SK-N-SH (cell line): ENCODE data around the gene LHPP. TPM values are rescaled to one million over a fixed set of nuclear protein-coding genes. Genes with fewer than 3 reads are reported as not detected.

Experiments
- CTCF ChIA-PET: fragments of 300-600, 350-600 bp; formaldehyde crosslinking; extraction: SDS; loops from one replicate; lab custom pipeline; 2021; lab: Yijun Ruan, JAX
- POLR2A ChIA-PET: fragments of 350-600 bp; sonication (Branson Sonifier 250); formaldehyde crosslinking; extraction: SDS; loops from one replicate; lab custom pipeline; 2020; ENCODE audit warnings: antibody characterized with exemption, inconsistent platforms; lab: Yijun Ruan, JAX
- DNase-seq: peaks from one replicate; pipeline ENCODE4 v3.0.0; 2012
- H2AFZ ChIP-seq: fragments of 200-600 bp; sonication (generic); 2 replicates; pipeline ENCODE4 v1.8.1; 2016; ENCODE audit warnings: antibody characterized with exemption, mild to moderate bottlenecking, low read depth
- H3F3A ChIP-seq: fragments of 200-600 bp; sonication (generic); replicated peaks from 2 replicates; pipeline ENCODE3; 2016; ENCODE audit warnings: antibody characterized with exemption, mild to moderate bottlenecking; ENCODE audit not compliant: insufficient read depth
- H3K27ac ChIP-seq, 2 experiments: fragments of 200-500 bp in 1 of 2; fragments of 200-600 bp in 1 of 2; sonication (Bioruptor generic) in 1 of 2; sonication (generic), shearing (Covaris generic) in 1 of 2; 2 replicates each; pipeline versions ENCODE4 v1.5.1 to v1.6.1; 2014 to 2016; ENCODE audit warnings: low read depth in 2 of 2, inconsistent platforms in 1 of 2, low read length in 1 of 2, mild to moderate bottlenecking in 1 of 2, mixed read lengths in 1 of 2
- H3K27me3 ChIP-seq: fragments of 200-600 bp; sonication (generic), shearing (Covaris generic); 2 replicates; pipeline ENCODE4 v1.6.1; 2016; ENCODE audit warnings: mixed run types; ENCODE audit not compliant: insufficient read depth
- H3K36me3 ChIP-seq, 2 experiments: fragments of 200-500 bp in 1 of 2; fragments of 200-600 bp in 1 of 2; sonication (Bioruptor generic) in 1 of 2; sonication (generic) in 1 of 2; replicated peaks in 1 of 2; 2 replicates each; pipeline versions ENCODE3 to v1.5.1; 2014 to 2016; ENCODE audit warnings: low read length in 1 of 2, mild to moderate bottlenecking in 1 of 2; ENCODE audit not compliant: insufficient read depth in 2 of 2, control insufficient read depth in 1 of 2
- H3K4me1 ChIP-seq, 2 experiments: fragments of 200-500 bp in 1 of 2; fragments of 200-600 bp in 1 of 2; sonication (Bioruptor generic) in 1 of 2; sonication (generic), shearing (Covaris generic) in 1 of 2; 2 replicates each; pipeline versions ENCODE4 v1.5.1 to v1.6.1; 2014 to 2016; ENCODE audit warnings: low read depth in 1 of 2, low read length in 1 of 2, mixed run types in 1 of 2; ENCODE audit not compliant: insufficient read depth in 2 of 2, control insufficient read depth in 1 of 2
- H3K4me2 ChIP-seq: fragments of 200-600 bp; sonication (generic), shearing (Covaris generic); 2 replicates; pipeline ENCODE4 v1.6.1; 2017; ENCODE audit warnings: mixed run types
- H3K4me3 ChIP-seq, 2 experiments: fragments of 200-500 bp in 1 of 2; fragments of 200-600 bp in 1 of 2; sonication (Bioruptor generic) in 1 of 2; sonication (generic), shearing (Covaris generic) in 1 of 2; 2 replicates each; pipeline versions ENCODE4 v1.5.1 to v1.8.1; 2014 to 2016; ENCODE audit warnings: low read depth in 2 of 2, inconsistent platforms in 1 of 2, low read length in 1 of 2, mild to moderate bottlenecking in 1 of 2, mixed read lengths in 1 of 2, moderate library complexity in 1 of 2
- H3K79me2 ChIP-seq: fragments of 200-600 bp; sonication (generic); 2 replicates; pipeline ENCODE4 v1.8.1; 2017; ENCODE audit warnings: mild to moderate bottlenecking; ENCODE audit not compliant: insufficient read depth
- H3K9ac ChIP-seq: fragments of 200-600 bp; sonication (generic); 2 replicates; pipeline ENCODE4 v1.6.1; 2017; ENCODE audit warnings: mixed run types
- H3K9me2 ChIP-seq: fragments of 200-600 bp; sonication (generic); 2 replicates; pipeline ENCODE4 v1.6.1; 2017; ENCODE audit warnings: mixed run types
- H3K9me3 ChIP-seq: fragments of 200-600 bp; sonication (generic); 2 replicates; pipeline ENCODE4 v1.6.1; 2017; ENCODE audit warnings: mixed run types, mild to moderate bottlenecking, moderate library complexity
- H4K20me1 ChIP-seq: fragments of 200-600 bp; sonication (generic); 2 replicates; pipeline ENCODE4 v1.6.1; 2017; ENCODE audit warnings: mild to moderate bottlenecking, mixed run types; ENCODE audit not compliant: insufficient read depth
- CHD2 ChIP-seq: fragments of 150-350 bp; IDR thresholded peaks from 2 replicates; pipeline ENCODE4 v1.6.1; 2018; ENCODE audit warnings: low read length; ENCODE audit not compliant: partially characterized antibody
- EP300 ChIP-seq, 2 experiments: IDR thresholded peaks; 2 replicates each; pipeline versions ENCODE4 v1.4.0 to v1.6.1; 2012; ENCODE audit warnings: borderline replicate concordance in 1 of 2, low read depth in 1 of 2, low read length in 1 of 2
- EZH2phosphoT487 ChIP-seq: fragments of 200-600 bp; sonication (generic); IDR thresholded peaks from 2 replicates; pipeline ENCODE4 v1.6.1; 2017; ENCODE audit warnings: low read depth, mixed run types, mild to moderate bottlenecking, antibody characterized with exemption, moderate library complexity, borderline replicate concordance
- FOSL2 ChIP-seq: IDR thresholded peaks from 2 replicates; pipeline ENCODE4 v1.4.0; 2012; ENCODE audit warnings: low read depth, mild to moderate bottlenecking, moderate library complexity, borderline replicate concordance
- JUND ChIP-seq: IDR thresholded peaks from 2 replicates; pipeline ENCODE4 v1.4.0; 2012
- MAX ChIP-seq: IDR thresholded peaks from 2 replicates; pipeline ENCODE4 v1.4.0; 2012; ENCODE audit warnings: low read depth
- MEF2A ChIP-seq: IDR thresholded peaks from 2 replicates; pipeline ENCODE4 v1.4.0; 2012; ENCODE audit warnings: low read depth, borderline replicate concordance
- RAD21 ChIP-seq: IDR thresholded peaks from 2 replicates; pipeline ENCODE4 v1.6.1; 2012; ENCODE audit warnings: mild to moderate bottlenecking, low read length
- SIN3A ChIP-seq: IDR thresholded peaks from 2 replicates; pipeline ENCODE4 v1.6.1; 2012; ENCODE audit warnings: low read depth, mild to moderate bottlenecking, low read length, moderate library complexity, borderline replicate concordance
- WGBS: methylation state at CpG from one replicate; pipeline ENCODE4 v1.1.6; 2017; ENCODE audit warnings: low lambda C conversion rate; 5-methylcytosine and 5-hydroxymethylcytosine counted together
- polyA plus RNA-seq, 3 experiments: library from polyadenylated mRNA; depleted of rRNA; stranded (reverse); fragments of >200 nt; gene quantifications; 2 replicates each; pipeline ENCODE4 v1.2.3, GENCODE V29; 2012
- TF ChIP-seq, protein P1 (sequence below): fragments of 150-350 bp; IDR thresholded peaks from 2 replicates; pipeline ENCODE4 v1.6.1; 2017; ENCODE audit warnings: antibody characterized with exemption, low read length, low read depth, borderline replicate concordance

LHPP gene
- polyA plus RNA-seq, 1 of the 3 experiments (the other 2 are of a cell fraction) = 29.8 TPM

DNA sequence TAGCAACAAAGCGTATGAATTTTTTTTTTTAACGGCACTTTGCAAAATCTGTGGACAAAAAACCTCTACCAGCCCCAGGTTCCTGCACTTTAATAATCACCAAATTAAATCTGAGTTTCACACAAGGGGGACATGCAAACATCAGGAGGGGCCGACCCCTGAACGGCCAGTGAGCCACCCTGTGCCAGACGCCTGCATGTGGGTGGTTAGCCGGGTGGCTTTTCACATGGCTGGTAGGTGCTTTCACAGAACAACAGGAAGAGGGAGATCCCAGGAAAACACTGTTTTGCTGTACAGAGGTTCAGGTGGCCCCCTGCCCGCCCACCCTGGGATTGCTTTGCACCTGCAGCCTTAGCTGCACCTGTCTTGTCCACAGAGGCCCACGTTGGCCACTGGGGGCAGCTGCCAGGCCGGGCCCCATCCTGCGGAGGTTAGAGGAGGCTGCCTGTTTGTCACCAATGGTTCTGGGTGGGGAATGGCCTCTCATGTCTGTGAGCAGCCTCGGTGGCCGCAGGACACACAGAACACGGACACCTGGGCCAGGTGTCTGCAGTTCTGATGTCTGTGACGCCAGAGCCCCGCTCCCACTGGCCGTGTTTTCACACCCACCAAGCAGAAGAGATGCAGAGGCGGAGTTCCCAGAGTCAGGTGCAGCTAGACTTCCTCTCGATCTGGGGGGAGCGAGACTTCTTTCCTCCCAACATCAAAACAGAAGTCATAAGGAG is 174.8 kb downstream of the LHPP start:
- Histone ChIP-seq H3K36me3 (no peaks in the 10 kb centered on the region), H3K4me2 (no peak overlapping the region), H3F3A (no peaks in the 10 kb centered on the region), H3K9ac (no peak overlapping the region), H3K4me3 (no peak overlapping the region), H4K20me1 (no peaks in the 10 kb centered on the region; the same call in 1 of the 2 replicates), H3K9me2 (no peaks in the 10 kb centered on the region), H3K27ac (no peak overlapping the region), H2AFZ (no peak overlapping the region), H3K79me2 (no peaks in the 10 kb centered on the region), H3K4me1 (peaks cover 0 to 13% of the 10 kb centered on the region in 2 experiments; a peak in 1 of 4 replicates), H3K27me3 (no peaks in the 10 kb centered on the region), H3K9me3 (no peaks in the 10 kb centered on the region)
- CTCF ChIA-PET = interaction anchor here (1.8 kb wide), 1 partner anchor 10 kb away, joined by 4 read pairs; no protein-coding TSS in a partner anchor
- POLR2A ChIA-PET = no interaction called here
- TF ChIP-seq RAD21 = no peak
- no peak for TF ChIP-seq JUND
- no peak for TF ChIP-seq EZH2phosphoT487
- TF ChIP-seq MEF2A = no peak
- no peak for TF ChIP-seq MAX
- WGBS = 91% methylated on average over 12 of the region's 19 CpGs
- no peak for DNase-seq

DNA sequence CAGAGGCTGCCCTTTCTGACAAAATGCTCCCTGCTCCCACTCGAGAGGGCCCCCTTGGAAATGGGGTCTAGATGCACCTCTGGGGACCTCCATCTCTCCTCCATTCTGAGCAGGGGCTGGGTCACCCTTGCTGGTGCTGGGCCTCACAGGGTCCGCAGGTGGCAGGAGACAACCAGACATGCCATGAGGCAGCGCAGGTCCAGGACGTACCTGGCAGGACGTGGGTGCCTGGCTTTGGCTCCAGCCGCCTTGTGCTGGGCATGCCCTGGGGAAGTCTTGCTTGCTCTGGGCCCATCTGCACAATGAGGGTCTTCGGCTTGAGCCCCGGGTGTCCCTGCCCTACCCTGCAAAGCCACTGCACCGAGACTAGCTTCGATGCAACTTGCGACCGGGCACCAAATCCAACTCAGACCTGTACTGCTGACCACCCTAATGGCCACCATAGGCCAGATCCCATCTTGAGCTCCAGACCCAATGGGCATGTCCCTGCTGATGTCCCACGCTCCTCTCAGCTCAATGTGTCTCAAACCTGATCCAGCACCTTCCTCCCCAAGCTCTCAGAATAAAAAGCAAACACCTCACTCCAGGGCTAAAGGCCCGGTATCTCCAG is 175.6 kb downstream of the LHPP start:
- H3K27ac ChIP-seq = no peak overlapping the region
- no peak overlapping the region for H2AFZ ChIP-seq
- no peak overlapping the region for H3K9ac ChIP-seq
- no peaks in the 10 kb centered on the region for H3K36me3 ChIP-seq
- no peak overlapping the region for H3K4me2 ChIP-seq
- TF ChIP-seq SIN3A (no peak), EP300 (IDR thresholded peaks at IDR 0.05; ENCODE audit: borderline replicate concordance in 1 of 2, low read depth in 1 of 2, low read length in 1 of 2) (no peak), CHD2 (no peak), FOSL2 (no peak)
- TF ChIP-seq, protein P1, sequence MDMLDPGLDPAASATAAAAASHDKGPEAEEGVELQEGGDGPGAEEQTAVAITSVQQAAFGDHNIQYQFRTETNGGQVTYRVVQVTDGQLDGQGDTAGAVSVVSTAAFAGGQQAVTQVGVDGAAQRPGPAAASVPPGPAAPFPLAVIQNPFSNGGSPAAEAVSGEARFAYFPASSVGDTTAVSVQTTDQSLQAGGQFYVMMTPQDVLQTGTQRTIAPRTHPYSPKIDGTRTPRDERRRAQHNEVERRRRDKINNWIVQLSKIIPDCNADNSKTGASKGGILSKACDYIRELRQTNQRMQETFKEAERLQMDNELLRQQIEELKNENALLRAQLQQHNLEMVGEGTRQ = no peak
- TF ChIP-seq, all 33 proteins: peak for 0
- DNase-seq = no peak
- WGBS = 92% methylated on average over 5 of the region's 14 CpGs
- no peaks in the 10 kb centered on the region for H3F3A ChIP-seq
- peaks cover 0 to 21% of the 10 kb centered on the region in 2 experiments; a peak in 1 of 4 replicates for H3K4me1 ChIP-seq
- ChIA-PET CTCF (interaction anchor here (1.0 to 1.8 kb wide), 3 partner anchors 9 to 96 kb away, joined by 3 to 5 read pairs (median 4); no protein-coding TSS in a partner anchor), POLR2A (no interaction called here)
- no peaks in the 10 kb centered on the region for H3K9me3 ChIP-seq
- H4K20me1 ChIP-seq = no peaks in the 10 kb centered on the region; the same call in 1 of the 2 replicates
- no peaks in the 10 kb centered on the region for H3K9me2 ChIP-seq
- H3K27me3 ChIP-seq = no peaks in the 10 kb centered on the region
- no peaks in the 10 kb centered on the region for H3K79me2 ChIP-seq
- no peak overlapping the region for H3K4me3 ChIP-seq
